K562 (cell line): Measurements from ENCODE around the gene LBX1. TPM values are rescaled to one million over a fixed set of nuclear protein-coding genes. Genes with fewer than 3 reads are reported as not detected.

Experiments
- ATAC-seq: fragments of 200-7000 bp; cut with Tn5 transposase; 3 replicates; pipeline ENCODE4 v1.9.1; 2020; ENCODE audit warnings: moderate library complexity
- BruUV-seq: library from RNA; stranded (reverse); fragments of 400-500 nt; replicated peaks from 2 replicates; lab custom pipeline; 2021; lab: Mats Ljungman, UMichigan
- CTCF ChIA-PET: fragments of 300-600 bp; formaldehyde crosslinking; extraction: SDS; loops from one replicate; lab custom pipeline; 2021; ENCODE audit warnings: low intra/inter-chr PET ratio; lab: Yijun Ruan, JAX
- POLR2A ChIA-PET: fragments of 300-600, 350-650 bp; sonication (Branson Sonifier 250); formaldehyde crosslinking; extraction: SDS; loops from one replicate; lab custom pipeline; 2021; ENCODE audit warnings: antibody characterized with exemption, inconsistent platforms; lab: Yijun Ruan, JAX
- DNase-seq, 4 experiments: peaks; one replicate each; pipeline versions ENCODE4 v3.0.0 to v3.0.0-alpha.2; 2011 to 2018; ENCODE audit warnings: low spot score in 3 of 4, mixed read lengths in 3 of 4; ENCODE audit errors: extremely low read depth in 1 of 4
- FAIRE-seq: peaks from 2 replicates; lab custom pipeline; 2011; peaks lifted over from hg19 to GRCh38; lab: Jason Lieb, UNC
- H2AFZ ChIP-seq: 2 replicates; pipeline ENCODE4 v1.6.0; 2011; ENCODE audit warnings: low read depth, low read length, control low read depth, inconsistent platforms
- H3K27ac ChIP-seq: fragments of 200-600 bp; 3 replicates; pipeline ENCODE4 v1.8.0; 2011; ENCODE audit warnings: low read depth, mild to moderate bottlenecking, control low read depth, inconsistent platforms, low read length, moderate library complexity, mixed read lengths; ENCODE audit errors: extremely low read depth
- H3K27me3 ChIP-seq, 2 experiments: fragments of 300-600 bp in 1 of 2; 2 replicates in 1 of 2; 3 replicates in 1 of 2; pipeline versions ENCODE4 v1.6.0 to v1.8.0; 2011; ENCODE audit warnings: inconsistent platforms in 2 of 2, low read length in 2 of 2, mild to moderate bottlenecking in 1 of 2, mixed read lengths in 1 of 2, moderate library complexity in 1 of 2; ENCODE audit not compliant: control insufficient read depth in 2 of 2, insufficient read depth in 2 of 2
- H3K36me3 ChIP-seq: fragments of 300-600 bp; 3 replicates; pipeline ENCODE4 v1.8.0; 2011; ENCODE audit warnings: mild to moderate bottlenecking, low read length, inconsistent platforms; ENCODE audit not compliant: control insufficient read depth, insufficient read depth
- H3K4me1 ChIP-seq, 2 experiments: fragments of 200-600 bp in 1 of 2; replicated peaks in 1 of 2; 2 replicates in 1 of 2; 3 replicates in 1 of 2; pipeline versions ENCODE4 v1.5.1 to v1.8.0; 2011; ENCODE audit warnings: inconsistent platforms in 2 of 2, low read length in 2 of 2, mild to moderate bottlenecking in 1 of 2, mixed read lengths in 1 of 2, moderate library complexity in 1 of 2; ENCODE audit not compliant: control insufficient read depth in 2 of 2, insufficient read depth in 2 of 2
- H3K4me2 ChIP-seq: 2 replicates; pipeline ENCODE4 v1.6.1; 2011; ENCODE audit warnings: low read length, control low read depth, inconsistent platforms, mixed read lengths; ENCODE audit not compliant: insufficient read depth
- H3K4me3 ChIP-seq: fragments of 200-600 bp; sonication (generic), shearing (Covaris generic); 2 replicates; pipeline ENCODE4 v1.5.1; 2016; ENCODE audit warnings: control low read depth, inconsistent platforms
- H3K79me2 ChIP-seq: fragments of 200-600 bp; 3 replicates; pipeline ENCODE4 v1.8.0; 2011; ENCODE audit warnings: low read length, inconsistent platforms; ENCODE audit not compliant: control insufficient read depth, insufficient read depth
- H3K9ac ChIP-seq, 2 experiments: 2 replicates each; pipeline versions ENCODE4 v1.6.0 to v1.6.1; 2011; ENCODE audit warnings: low read depth in 2 of 2, low read length in 2 of 2, control low read depth in 1 of 2, inconsistent platforms in 1 of 2, mild to moderate bottlenecking in 1 of 2, mixed read lengths in 1 of 2; ENCODE audit not compliant: insufficient read depth in 1 of 2
- H3K9me1 ChIP-seq: one replicate; pipeline ENCODE4 v1.6.0; 2011; ENCODE audit warnings: inconsistent platforms, mild to moderate bottlenecking, low read length, moderate library complexity; ENCODE audit not compliant: control insufficient read depth, insufficient read depth
- H3K9me3 ChIP-seq: replicated peaks from 2 replicates; pipeline ENCODE4 v1.5.1; 2011; ENCODE audit warnings: low read depth, low read length, inconsistent platforms; ENCODE audit not compliant: control insufficient read depth, insufficient read depth
- H4K20me1 ChIP-seq: replicated peaks from 2 replicates; pipeline ENCODE4 v1.6.1; 2011; ENCODE audit warnings: low read length, inconsistent platforms, mixed read lengths; ENCODE audit not compliant: control insufficient read depth, insufficient read depth
- HMBOX1 ChIP-seq: sonication (generic); IDR thresholded peaks from 2 replicates; pipeline ENCODE4 v1.6.1; 2016
- SAFB2 ChIP-seq: fragments of 200-400 bp; formaldehyde crosslinking; IDR thresholded peaks from 2 replicates; pipeline ENCODE4 v1.6.1; 2018; ENCODE audit warnings: borderline replicate concordance, low read length, low read depth, moderate library complexity; ENCODE audit not compliant: severe bottlenecking
- STAG1 ChIP-seq: sonication (generic); formaldehyde crosslinking; IDR thresholded peaks from 2 replicates; pipeline ENCODE4 v1.5.0; 2020; ENCODE audit warnings: missing genetic modification reagents, borderline replicate concordance
- ZBTB11 ChIP-seq, 3 experiments: fragments of 200-800 bp in 1 of 3; fragments of 250-450 bp in 1 of 3; fragments of 450-650 bp in 1 of 3; sonication (Bioruptor Pico) in 1 of 3; sonication (Bioruptor generic) in 1 of 3; formaldehyde crosslinking in 1 of 3; IDR thresholded peaks; 2 replicates each; pipeline versions ENCODE4 v1.6.1 to v1.8.0; 2016 to 2022; ENCODE audit warnings: mild to moderate bottlenecking in 2 of 3, missing genetic modification characterization in 2 of 3, missing compliant biosample characterization in 1 of 3, moderate library complexity in 1 of 3
- ZNF224 ChIP-seq: sonication (generic); formaldehyde crosslinking; IDR thresholded peaks from 2 replicates; pipeline ENCODE4 v1.8.0; 2022; ENCODE audit warnings: mild to moderate bottlenecking, missing genetic modification reagents
- ZNF583 ChIP-seq: fragments of 250-450 bp; sonication (Bioruptor Pico); IDR thresholded peaks from 2 replicates; pipeline ENCODE4 v1.4.0; 2020
- ZNF644 ChIP-seq: fragments of 200-800 bp; sonication (Bioruptor generic); IDR thresholded peaks from 2 replicates; pipeline ENCODE4 v1.6.1; 2016; ENCODE audit warnings: low read depth, missing genetic modification characterization, missing compliant biosample characterization
- WGBS: fragments of 100-300 bp; shearing (Covaris generic); methylation state at CpG from one replicate; pipeline ENCODE4 v1.1.6; 2016; ENCODE audit warnings: low coverage, mixed read lengths; ENCODE audit not compliant: insufficient coverage; ENCODE audit errors: missing lambda C conversion rate; 5-methylcytosine and 5-hydroxymethylcytosine counted together
- in situ Hi-C: fragments of 300-500 bp; cut with MboI; formaldehyde crosslinking; loops from 4 replicates; pipeline ENCODE4 v1.15.0; 2018; ENCODE audit warnings: inconsistent platforms, mixed read lengths
- intact Hi-C: fragments of 100-400 bp; cut with micrococcal nuclease; formaldehyde crosslinking; loops from 2 replicates; pipeline ENCODE4 v1.14.2; 2022
- polyA plus RNA-seq, 8 experiments: library from polyadenylated mRNA; depleted of rRNA in 4 of 8; stranded (reverse) in 5 of 8; unstranded in 3 of 8; fragments of >200 nt; fragmentation: Nextera tagmentation in 2 of 8; fragmentation: Illumina TruSeq in 1 of 8; extraction: Ambion mirVana in 2 of 8; extraction: Trizol in 1 of 8; gene quantifications; 2 replicates each; pipeline versions ENCODE4 v1.2.1 to v1.2.3, GENCODE V29; 2011 to 2014; ENCODE audit warnings: inconsistent platforms in 1 of 8, missing spikeins in 1 of 8
- total RNA-seq, 7 experiments: library from RNA; depleted of rRNA in 6 of 7; stranded (reverse); fragments of >200 nt in 6 of 7; fragmentation: Illumina TruSeq in 2 of 7; extraction: Trizol in 2 of 7; gene quantifications; 2 replicates each; pipeline versions ENCODE4 v1.2.1 to v1.2.3, GENCODE V29; 2011 to 2021; ENCODE audit warnings: low replicate concordance in 1 of 7

The LBX1 gene
- total and polyA plus RNA-seq, 9 of the 15 experiments (the other 6 are each of a cell fraction or from before 2014, with no cell fraction given), result not detected

DNA sequence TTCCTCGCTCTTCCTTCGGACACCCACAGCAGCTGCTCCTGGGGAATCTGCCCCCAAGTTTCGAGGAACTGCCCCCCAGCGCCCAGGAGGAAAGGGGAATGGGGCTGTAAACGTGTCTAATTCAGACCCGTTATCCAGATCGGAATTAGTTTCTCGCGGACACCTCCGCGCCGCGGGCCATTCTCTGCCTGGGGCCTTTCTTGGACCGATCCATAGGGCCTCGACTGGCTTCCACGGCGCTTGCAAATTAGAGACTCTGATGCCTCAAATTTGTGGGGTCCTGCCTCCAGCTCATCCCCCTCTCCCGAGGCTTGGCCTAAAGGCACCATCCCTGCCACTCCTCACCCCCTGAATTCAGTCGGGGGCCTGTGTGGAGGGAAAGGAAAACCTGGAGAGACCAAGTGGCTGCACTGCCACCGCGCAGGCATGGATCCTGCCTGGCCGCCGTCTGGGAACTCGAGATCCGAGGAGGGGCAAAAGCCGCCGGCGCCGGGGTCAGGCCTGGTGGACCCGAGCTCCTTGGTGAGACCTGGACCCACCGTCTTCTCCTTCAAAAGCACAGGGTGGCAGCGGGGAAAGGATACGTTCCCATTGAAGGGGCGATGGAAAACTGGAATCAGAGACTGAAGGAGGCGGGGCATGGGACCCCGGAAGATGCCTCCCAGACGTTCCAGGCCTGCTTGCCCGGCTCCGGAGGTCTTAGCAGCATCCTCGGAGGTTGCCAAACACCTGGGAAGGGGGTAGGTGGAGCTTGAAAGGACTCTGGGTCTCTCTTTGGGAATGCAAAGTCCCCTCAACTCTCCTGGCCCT is 13.7 kb downstream of the LBX1 start:
- in situ Hi-C loops, result loop anchor here (10.0 to 25.0 kb wide), 2 partner anchors 229 to 872 kb away; no protein-coding TSS in a partner anchor
- Histone ChIP-seq H3K9me3 (no peaks in the 10 kb centered on the region), H3K79me2 (no peaks in the 10 kb centered on the region), H3K4me1 (peaks cover 0 to 41% of the 10 kb centered on the region in 2 experiments; a peak in 3 of 5 replicates), H3K4me3 (no peak overlapping the region), H3K9me1 (no peaks in the 10 kb centered on the region), H3K27me3 (peaks cover 15 to 64% of the 10 kb centered on the region in 2 experiments; a peak in 4 of 5 replicates), H2AFZ (no peak overlapping the region), H4K20me1 (no peaks in the 10 kb centered on the region; the same call in none of the 2 replicates), H3K36me3 (no peaks in the 10 kb centered on the region), H3K27ac (no peak overlapping the region), H3K9ac (no peak overlapping the region), H3K4me2 (no peak overlapping the region)
- ATAC-seq (no peak), FAIRE-seq (no peak), DNase-seq (no peak)
- ChIA-PET POLR2A (interaction anchor here (0.8 kb wide), 1 partner anchor 236 kb away, joined by 5 read pairs; no protein-coding TSS in a partner anchor), CTCF (interaction anchor here (0.6 to 2.4 kb wide), 5 partner anchors 75 to 387 kb away, joined by 3 to 8 read pairs (median 3); no protein-coding TSS in a partner anchor)
- intact Hi-C loops, result no loop called here
- no TSS peak for BruUV-seq
- WGBS, result 26% methylated on average over 14 of the region's 40 CpGs
- no peak for TF ChIP-seq ZBTB11 (CRISPR knock-in tag; IDR thresholded peaks at IDR 0.05)
- no peak for TF ChIP-seq ZNF224 (CRISPR knock-in tag)
- TF ChIP-seq STAG1, result no peak
- TF ChIP-seq HMBOX1, result no peak
- TF ChIP-seq ZNF583 (CRISPR knock-in tag), result no peak
- TF ChIP-seq SAFB2, result no peak
- TF ChIP-seq ZNF644 (tag), result no peak
